Adipocyte (in vitro differentiated cells): Measurements from ENCODE around the gene TBX21.

ENCODE experiments used
- DNase-seq: peaks from one replicate; pipeline ENCODE4 v3.0.0-alpha.2; 2015; ENCODE audit warnings: low read depth
- H3K27me3 ChIP-seq: replicated peaks from 2 replicates; pipeline ENCODE4 v1.7.0; 2013; ENCODE audit warnings: mild to moderate bottlenecking, low read length, moderate library complexity; ENCODE audit not compliant: control insufficient read depth, insufficient read depth
- H3K36me3 ChIP-seq: 2 replicates; pipeline ENCODE4 v1.7.0; 2013; ENCODE audit warnings: low read length, mild to moderate bottlenecking, moderate library complexity; ENCODE audit not compliant: control insufficient read depth, insufficient read depth, severe bottlenecking
- H3K4me1 ChIP-seq: 2 replicates; pipeline ENCODE4 v1.7.0; 2013; ENCODE audit warnings: mild to moderate bottlenecking, low read length, moderate library complexity; ENCODE audit not compliant: control insufficient read depth, insufficient read depth
- H3K4me3 ChIP-seq: 2 replicates; pipeline ENCODE4 v1.7.0; 2013; ENCODE audit warnings: mild to moderate bottlenecking, low read length, moderate library complexity
- H3K9ac ChIP-seq: 2 replicates; pipeline ENCODE4 v1.7.0; 2013; ENCODE audit warnings: mild to moderate bottlenecking, low read length, moderate library complexity
- H3K9me3 ChIP-seq: 2 replicates; pipeline ENCODE4 v1.7.0; 2013; ENCODE audit warnings: mild to moderate bottlenecking, low read length, moderate library complexity; ENCODE audit not compliant: control insufficient read depth

The TBX21 gene

GRCh38 chr17:47717979-47718621 is 14.9 kb upstream of the TBX21 start:
- DNase-seq: no peak
- H3K27me3 ChIP-seq: peaks cover 70% of the 10 kb centered on the region
- no peaks in the 10 kb centered on the region for H3K9me3 ChIP-seq
- H3K9ac ChIP-seq: no peak overlapping the region
- H3K36me3 ChIP-seq: no peaks in the 10 kb centered on the region
- no peak overlapping the region for H3K4me3 ChIP-seq
- peaks cover 8% of the 10 kb centered on the region for H3K4me1 ChIP-seq

- peaks cover 63% of the 10 kb centered on the region for H3K27me3 ChIP-seq
- DNase-seq: peak; percentile 6
- no peak overlapping the region for H3K4me3 ChIP-seq
Measured at GRCh38 chr17:47718634-47719405, 14.2 kb upstream of the TBX21 start.

DNA sequence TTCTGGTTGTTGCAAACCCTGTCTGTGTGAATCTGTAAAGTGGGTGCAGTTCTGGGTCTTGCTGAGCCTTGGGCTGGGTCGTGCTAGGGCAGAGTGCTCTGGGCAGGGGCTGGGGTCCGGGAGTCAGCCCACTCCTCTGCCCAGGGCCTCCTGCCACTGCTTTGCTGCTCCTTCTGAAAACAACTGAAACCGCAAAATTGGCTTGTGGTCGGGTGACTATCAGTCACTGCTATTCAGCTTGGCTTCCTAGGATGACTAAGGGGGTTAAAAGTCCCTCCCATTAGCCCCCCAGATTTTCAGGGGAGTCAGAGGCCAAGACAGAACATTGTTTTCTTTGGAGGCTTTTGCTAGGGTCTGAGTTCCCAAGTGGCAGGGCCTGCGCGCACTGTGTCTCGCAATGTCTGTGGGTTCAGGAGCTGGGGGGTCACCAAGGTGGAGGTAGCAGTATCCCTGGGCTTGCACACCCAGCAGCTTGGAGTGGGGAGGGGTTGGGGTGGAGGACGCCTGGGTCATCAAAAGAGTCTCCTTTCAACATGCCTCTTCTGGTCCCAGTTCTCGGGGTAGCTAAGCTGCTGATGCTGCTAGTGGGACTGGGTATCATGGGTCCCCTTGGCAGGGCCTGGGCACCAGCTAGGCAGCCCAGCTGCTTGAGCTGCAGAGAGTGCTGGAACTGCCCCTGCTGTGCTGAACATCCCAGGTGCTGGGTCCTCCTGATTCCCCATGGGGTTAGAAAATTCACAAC is 13.5 kb upstream of the TBX21 start:
- peaks cover 8% of the 10 kb centered on the region for H3K4me1 ChIP-seq
- H3K9me3 ChIP-seq: no peaks in the 10 kb centered on the region
- H3K36me3 ChIP-seq: no peaks in the 10 kb centered on the region
- DNase-seq: peak; percentile 52
- no peak overlapping the region for H3K9ac ChIP-seq
- no peak overlapping the region for H3K4me3 ChIP-seq
- H3K27me3 ChIP-seq: peaks cover 62% of the 10 kb centered on the region

More at GRCh38 chr17:47718634-47719405, 14.2 kb upstream of the TBX21 start:
- no peaks in the 10 kb centered on the region for H3K36me3 ChIP-seq
- peaks cover 8% of the 10 kb centered on the region for H3K4me1 ChIP-seq
- no peaks in the 10 kb centered on the region for H3K9me3 ChIP-seq
- no peak overlapping the region for H3K9ac ChIP-seq

GRCh38 chr17:47720196-47720595 is 12.8 kb upstream of the TBX21 start:
- H3K4me1 ChIP-seq: peaks cover 8% of the 10 kb centered on the region
- H3K36me3 ChIP-seq: no peaks in the 10 kb centered on the region
- no peaks in the 10 kb centered on the region for H3K9me3 ChIP-seq
- peaks cover 63% of the 10 kb centered on the region for H3K27me3 ChIP-seq
- DNase-seq: no peak
- no peak overlapping the region for H3K4me3 ChIP-seq
- H3K9ac ChIP-seq: no peak overlapping the region

DNA sequence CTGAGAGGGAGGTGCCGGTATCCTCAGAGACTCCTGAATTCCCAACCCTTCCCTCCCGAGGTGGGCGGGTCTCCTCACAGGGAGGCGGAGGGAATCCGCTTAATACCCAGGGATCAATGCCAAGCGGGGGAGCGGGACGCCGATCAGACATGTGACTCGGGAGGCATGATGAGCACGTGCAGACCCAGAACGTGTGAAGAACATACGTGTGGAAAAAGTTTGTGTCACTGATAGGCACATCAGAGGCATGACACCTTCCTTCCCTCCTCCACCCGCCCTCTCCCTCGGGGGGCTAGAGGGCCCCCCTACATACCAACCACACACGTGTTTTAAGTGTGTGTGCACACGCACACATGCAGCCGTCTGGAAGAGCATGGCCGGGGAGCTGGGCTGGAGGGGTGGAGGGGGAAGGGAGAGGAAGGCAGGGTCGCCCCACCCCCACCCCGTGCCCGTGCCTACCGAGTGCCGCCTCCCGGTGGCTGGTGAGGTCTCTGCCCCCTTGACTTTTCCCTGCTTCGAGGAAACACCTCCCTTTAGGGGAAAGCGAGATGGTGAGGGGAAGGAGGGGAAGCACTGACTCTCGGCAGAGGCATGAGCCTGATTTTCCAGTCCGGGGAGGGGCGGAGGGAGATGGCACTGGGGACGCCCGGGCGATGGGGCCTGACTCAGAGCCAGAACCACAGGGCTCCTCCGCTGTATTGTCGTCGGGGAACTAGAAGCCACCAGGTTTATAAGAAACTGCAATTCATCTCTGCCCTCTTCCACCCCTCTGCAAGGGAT is 12.1 kb upstream of the TBX21 start:
- Histone ChIP-seq H3K9me3 (no peaks in the 10 kb centered on the region), H3K27me3 (peaks cover 69% of the 10 kb centered on the region), H3K4me1 (peaks cover 8% of the 10 kb centered on the region), H3K36me3 (no peaks in the 10 kb centered on the region), H3K9ac (no peak overlapping the region), H3K4me3 (no peak overlapping the region)
- peak; percentile 58 for DNase-seq

- Histone ChIP-seq H3K9me3 (no peaks in the 10 kb centered on the region), H3K9ac (no peak overlapping the region), H3K4me1 (peaks cover 8% of the 10 kb centered on the region), H3K36me3 (no peaks in the 10 kb centered on the region), H3K4me3 (no peak overlapping the region), H3K27me3 (peaks cover 69% of the 10 kb centered on the region)
- no peak for DNase-seq
Measured at GRCh38 chr17:47721725-47722124, 11.3 kb upstream of the TBX21 start.

DNA sequence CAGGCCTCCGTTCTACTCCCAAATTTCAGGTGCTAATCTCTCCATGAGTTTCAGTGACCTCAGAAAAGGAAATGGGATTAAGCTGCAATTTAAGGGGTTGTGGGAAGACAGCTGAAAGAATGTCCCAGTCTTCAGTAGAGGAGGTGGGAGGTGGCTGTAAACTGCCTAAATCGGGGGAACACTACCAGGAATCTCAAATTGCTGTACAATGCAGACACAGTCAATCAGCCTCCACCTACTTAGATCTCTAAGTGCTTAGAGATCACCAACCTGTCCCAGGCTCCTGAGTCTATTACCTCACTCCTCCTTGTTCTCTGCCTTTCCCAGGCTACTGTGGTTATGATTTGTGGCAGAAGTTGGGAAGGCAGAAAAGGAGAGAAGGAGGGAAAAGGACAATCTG is 8.3 kb upstream of the TBX21 start:
- H3K4me1 ChIP-seq: peaks cover under 1% of the 10 kb centered on the region
- H3K9me3 ChIP-seq: no peaks in the 10 kb centered on the region
- DNase-seq: no peak
- H3K9ac ChIP-seq: no peak overlapping the region
- no peak overlapping the region for H3K4me3 ChIP-seq
- H3K36me3 ChIP-seq: no peaks in the 10 kb centered on the region
- peaks cover 69% of the 10 kb centered on the region for H3K27me3 ChIP-seq

DNA sequence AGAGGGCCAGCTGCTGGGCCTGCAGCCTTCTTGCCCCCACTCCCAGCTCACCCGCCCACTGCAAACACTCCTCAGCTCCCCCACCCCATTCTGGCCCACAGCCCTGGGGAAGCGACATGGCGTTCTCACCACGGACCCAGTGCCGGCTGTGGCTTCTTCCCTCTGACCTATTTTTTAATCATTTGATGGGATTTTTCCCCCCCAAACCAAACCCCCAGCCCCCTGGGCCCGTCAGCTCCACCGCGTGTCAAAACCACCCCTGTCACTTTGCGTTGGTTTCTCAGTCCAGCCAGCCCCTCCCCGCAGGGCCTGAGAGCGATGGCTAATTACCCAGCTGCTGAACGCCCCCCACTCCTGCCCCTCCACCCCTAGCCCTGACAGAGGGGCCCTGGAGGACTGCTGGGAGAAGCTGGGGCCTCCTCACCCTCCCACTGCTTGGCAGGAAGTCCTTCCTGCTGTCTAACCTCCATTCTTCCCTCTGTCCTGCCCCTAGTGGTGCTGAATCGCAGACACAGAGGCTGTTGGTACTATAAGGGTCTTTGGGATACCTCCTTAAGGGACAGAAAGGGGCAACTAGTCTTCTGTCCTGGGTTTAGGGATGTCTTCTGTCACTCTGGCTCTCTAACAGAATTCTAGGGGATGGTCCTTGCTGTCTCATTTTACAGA is 7.5 kb upstream of the TBX21 start:
- Histone ChIP-seq H3K36me3 (no peaks in the 10 kb centered on the region), H3K27me3 (peaks cover 69% of the 10 kb centered on the region), H3K4me3 (no peak overlapping the region), H3K4me1 (no peaks in the 10 kb centered on the region), H3K9me3 (no peaks in the 10 kb centered on the region), H3K9ac (no peak overlapping the region)
- no peak for DNase-seq

DNA sequence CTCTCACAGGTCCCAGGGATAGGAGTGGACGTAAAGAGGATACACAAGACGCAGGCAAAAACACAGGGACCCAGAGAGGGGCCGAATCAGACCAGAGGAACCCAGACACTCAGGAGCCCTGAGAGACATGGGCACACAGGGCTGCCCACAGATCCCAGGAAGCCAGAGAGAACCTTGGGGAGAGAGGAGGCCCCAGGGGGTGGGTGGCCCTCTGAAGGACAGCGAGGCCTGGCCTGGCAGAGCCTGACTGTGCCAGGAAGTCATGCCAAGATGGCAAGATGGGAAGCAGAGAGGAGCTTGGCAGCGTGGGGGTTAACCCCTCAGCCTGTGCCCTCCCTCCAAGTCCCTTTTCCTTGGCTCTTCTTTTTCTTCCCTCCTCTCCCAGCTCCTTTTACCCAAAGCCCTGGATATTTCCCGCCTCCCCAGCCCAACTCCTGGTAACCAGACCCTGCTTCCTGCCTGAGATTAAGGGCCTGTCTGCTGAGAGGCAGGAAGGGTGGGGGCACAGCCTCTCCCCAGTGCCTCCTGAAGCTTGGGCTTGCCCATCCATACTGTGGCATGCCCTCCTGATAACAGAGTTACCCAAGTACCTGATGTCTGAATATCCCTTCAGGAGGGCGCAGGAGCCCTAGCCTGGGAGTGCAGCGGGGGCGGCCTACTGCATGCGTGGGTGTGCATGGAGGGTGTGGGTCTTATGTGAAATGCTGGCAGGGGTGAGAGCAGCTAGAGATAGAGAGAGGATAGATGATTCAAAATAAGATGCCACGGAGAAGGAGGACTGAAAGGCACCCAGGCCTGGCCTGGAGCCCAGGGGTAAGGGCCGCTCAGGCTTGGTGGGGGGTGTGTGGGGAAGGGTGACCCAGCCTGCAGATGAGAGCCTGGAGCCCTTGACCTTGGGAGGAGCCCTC is 6.0 kb upstream of the TBX21 start:
- no peak overlapping the region for H3K9ac ChIP-seq
- H3K4me1 ChIP-seq: no peaks in the 10 kb centered on the region
- DNase-seq: no peak
- H3K36me3 ChIP-seq: no peaks in the 10 kb centered on the region
- no peaks in the 10 kb centered on the region for H3K9me3 ChIP-seq
- peaks cover 69% of the 10 kb centered on the region for H3K27me3 ChIP-seq
- H3K4me3 ChIP-seq: no peak overlapping the region

DNA sequence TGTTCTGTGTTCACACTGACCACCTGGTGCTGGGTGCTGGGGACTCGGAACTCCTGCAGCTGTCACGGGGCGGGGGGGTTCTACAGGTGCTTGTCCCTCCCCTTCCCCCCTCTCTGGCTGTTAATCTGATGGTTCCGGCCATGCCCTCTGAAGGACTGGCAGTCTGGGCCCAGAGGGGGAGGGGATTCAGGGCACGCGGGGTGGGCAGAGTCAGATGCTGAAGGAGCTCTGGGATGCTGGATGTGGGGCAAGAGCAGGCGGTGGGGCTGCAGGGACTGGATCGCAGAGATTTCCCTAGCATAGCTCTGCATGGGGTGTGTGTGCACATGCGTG is 5.4 kb upstream of the TBX21 start:
- H3K27me3 ChIP-seq: peaks cover 69% of the 10 kb centered on the region
- no peak for DNase-seq

More for the DNA sequence above, 5.4 kb upstream of the TBX21 start:
- Histone ChIP-seq H3K9me3 (no peaks in the 10 kb centered on the region), H3K4me3 (no peak overlapping the region), H3K9ac (no peak overlapping the region), H3K4me1 (no peaks in the 10 kb centered on the region), H3K36me3 (no peaks in the 10 kb centered on the region)
